Stimulated activated naive CD4-positive, alpha-beta T cell (primary cell): ENCODE data around the gene PSD4.

Experiments
- DNase-seq, 6 experiments: peaks; one replicate each; lab custom pipeline; 2025; lab: John Stamatoyannopoulos, UW

The PSD4 gene

DNA sequence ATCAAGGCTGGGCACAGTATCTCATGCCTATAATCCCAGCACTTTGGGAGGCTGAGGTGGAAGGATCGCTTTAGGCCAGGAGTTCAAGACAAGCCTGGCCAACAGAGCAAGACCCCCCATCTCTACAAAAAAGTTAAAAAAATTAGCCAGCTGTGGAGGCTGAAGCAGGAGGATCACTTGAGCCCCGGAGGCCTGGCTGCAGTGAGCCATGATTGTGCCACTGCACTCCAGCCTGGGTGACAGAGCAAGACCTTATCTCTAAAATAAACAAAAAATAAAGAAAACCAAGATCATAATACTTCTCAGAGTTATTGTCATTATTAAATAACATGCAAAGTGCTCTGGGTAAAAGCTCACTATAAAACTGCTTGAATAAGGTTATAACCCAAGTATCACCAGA lies 31.5 kb upstream of the PSD4 start:
- no peak for DNase-seq

DNA sequence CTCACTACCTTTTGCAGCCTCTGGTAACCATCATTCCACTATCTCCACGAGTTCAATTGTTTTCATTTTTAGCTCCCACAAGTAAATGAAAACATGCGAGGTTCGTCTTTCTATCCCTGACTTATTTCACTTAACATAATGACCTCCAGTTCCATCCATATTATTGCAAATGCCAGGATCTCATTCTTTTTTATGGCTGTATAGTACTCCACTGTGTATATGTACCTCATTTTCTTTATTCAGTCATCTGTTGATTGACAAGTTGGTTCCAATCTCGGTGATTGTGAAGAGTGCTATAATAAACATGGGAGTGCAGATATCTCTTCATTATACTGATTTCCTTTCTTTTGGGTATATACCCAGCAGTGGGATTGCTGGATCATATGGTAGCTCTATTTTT lies 29.5 kb upstream of the PSD4 start:
- no peak for DNase-seq

- DNase-seq: no peak
Observed at GRCh38 chr2:113148606-113149552, 24.9 kb upstream of the PSD4 start.

GRCh38 chr2:113149553-113150257 lies 24.1 kb upstream of the PSD4 start:
- DNase-seq: no peak

GRCh38 chr2:113150258-113150601 lies 23.5 kb upstream of the PSD4 start:
- no peak for DNase-seq

- no peak for DNase-seq
Observed at GRCh38 chr2:113155331-113155730, 18.4 kb upstream of the PSD4 start.

- DNase-seq: no peak
Observed at GRCh38 chr2:113156278-113157117, 17.3 kb upstream of the PSD4 start.

DNA sequence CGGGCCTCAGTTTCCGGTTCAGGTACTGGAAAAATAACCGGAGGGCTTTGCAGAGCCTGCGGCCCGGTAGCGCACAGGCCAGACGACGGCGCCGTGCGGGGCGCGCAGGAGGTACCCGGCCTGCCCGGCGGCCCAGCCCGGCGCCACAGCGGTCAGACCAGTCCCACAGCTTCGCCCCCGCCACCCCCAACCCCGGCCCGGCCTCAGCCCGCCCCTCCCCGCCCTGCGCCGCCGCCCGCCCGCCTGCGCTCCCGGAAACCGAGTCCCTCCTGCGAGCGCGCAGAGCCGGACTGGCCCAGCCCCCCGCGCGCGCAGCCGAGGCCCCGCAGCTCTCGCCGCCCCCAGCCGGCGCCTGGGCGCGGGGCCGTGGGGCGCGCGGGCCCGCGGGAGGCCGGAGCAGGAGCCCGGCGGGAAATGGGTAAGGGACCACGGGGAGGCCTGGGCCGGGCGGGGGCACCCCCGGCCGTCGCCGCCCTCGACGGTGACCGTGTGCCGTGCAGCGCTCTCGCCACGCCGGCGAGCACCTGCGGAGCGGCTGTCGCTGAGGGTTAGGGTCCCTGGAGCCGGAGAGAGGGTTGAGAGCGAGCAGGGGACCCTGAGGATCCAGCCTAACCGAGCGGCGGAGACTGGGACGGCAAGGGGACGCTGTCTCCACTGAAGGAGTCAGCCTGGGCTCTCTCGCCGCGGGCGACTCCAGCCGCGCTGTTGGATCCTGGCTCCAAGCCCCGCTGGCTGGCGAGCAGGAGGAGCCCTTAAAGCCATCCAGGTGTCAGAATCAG lies 16.5 kb upstream of the PSD4 start:
- DNase-seq: peak in 5 of 6 experiments; percentile 29 to 58 (median 49)

GRCh38 chr2:113157897-113158753 lies 15.6 kb upstream of the PSD4 start:
- peak in 1 of 6 experiments; percentile 4 for DNase-seq

- DNase-seq: no peak
Observed at GRCh38 chr2:113158884-113159553, 14.8 kb upstream of the PSD4 start.

DNA sequence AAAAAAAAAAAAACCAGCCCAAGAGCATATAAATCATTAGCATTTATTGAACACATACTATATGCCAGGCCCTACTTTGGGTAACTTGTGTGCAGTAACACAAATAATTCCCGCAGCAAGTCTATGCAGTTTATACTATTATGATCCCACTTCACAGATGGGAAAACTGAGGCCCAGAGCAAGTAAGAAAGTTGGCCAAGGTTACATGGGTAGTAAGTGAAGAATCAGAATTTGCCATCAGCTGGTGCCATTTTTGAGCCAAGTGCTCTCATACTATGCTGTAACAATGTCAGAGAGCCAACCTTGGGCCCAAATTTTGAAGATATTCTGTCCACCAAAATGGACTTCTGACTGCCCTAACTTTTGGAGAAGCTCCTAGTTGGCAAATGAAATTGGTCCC lies 13.5 kb upstream of the PSD4 start:
- no peak for DNase-seq

GRCh38 chr2:113160962-113161361 lies 12.8 kb upstream of the PSD4 start:
- no peak for DNase-seq

DNA sequence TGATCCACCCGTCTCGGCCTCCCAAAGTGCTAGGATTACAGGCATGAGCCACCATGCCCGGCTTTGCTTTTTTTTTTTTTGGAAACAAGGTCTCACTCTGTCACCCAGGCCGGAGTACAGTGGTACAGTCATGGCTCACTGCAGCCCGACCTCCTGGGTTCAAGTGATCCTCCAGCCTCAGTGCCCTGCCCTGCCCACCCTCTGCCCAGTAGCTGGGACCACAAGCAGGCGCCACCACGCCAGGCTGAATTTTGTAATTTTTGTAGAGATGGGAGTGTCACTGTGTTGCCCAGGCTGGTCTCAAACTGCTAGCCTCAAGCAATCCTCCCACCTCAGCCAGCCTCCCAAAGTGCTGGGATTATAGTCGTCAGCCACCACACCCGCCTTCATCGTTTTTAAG lies 11.6 kb upstream of the PSD4 start:
- DNase-seq: no peak

DNA sequence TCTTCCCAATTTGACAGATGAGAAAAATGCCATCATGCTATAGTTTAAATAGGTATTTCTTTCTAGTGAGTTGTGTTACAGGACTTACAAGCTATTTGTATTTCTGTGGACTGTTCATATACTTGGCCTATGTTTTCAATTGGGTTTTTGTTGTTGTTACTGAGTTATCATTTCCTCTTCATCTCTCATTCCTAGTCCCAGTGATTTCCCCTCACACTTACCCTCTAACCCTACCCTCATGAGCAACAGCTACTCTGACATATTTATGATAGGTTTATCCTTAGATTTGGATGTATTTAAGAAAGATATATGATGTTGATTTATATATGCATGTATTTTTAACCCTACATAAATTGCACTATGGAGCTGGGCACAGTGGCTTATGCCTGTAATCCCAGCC lies 10.9 kb upstream of the PSD4 start:
- no peak for DNase-seq

- DNase-seq: no peak
Observed at GRCh38 chr2:113164215-113164929, 9.4 kb upstream of the PSD4 start.

DNA sequence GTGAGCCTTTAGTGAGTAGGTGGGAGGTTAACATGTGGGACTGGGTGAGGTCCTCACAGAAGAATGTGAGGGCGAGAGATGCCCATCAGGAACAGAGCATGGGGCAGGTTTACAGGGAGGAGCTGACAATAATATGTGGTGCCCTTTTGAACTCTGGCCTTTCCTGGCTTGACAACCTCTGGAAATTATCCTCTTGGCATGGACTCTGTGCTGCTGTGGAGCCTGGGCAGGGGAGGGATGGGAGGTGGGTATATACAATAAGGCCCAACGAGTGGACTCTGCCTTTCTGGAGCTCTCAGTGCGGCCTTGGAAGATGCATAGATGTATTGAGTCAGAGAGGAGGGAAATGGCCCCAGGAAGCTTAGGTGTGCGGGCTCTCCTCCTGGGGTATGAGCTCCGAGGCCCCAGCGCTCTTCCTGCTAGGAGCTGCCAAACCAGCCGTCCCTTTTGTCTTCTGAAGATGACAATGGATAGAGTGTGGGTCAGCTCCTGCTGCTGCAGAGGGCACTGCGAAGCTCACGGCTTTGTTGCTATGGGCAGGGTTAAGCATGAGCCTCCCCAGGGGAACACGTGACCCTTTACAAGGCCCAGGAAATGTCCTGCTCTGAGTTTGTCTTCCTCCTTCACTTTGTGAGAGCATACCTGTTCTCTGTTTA lies 8.7 kb upstream of the PSD4 start:
- no peak for DNase-seq

GRCh38 chr2:113166187-113166645 lies 7.6 kb upstream of the PSD4 start:
- DNase-seq: no peak

- DNase-seq: peak in 5 of 6 experiments; percentile 8 to 32 (median 28)
Observed at GRCh38 chr2:113167115-113167932, 6.4 kb upstream of the PSD4 start.
